ENCODE data around the gene MACROD2. TPM values are rescaled to one million over a fixed set of nuclear protein-coding genes. Genes with fewer than 3 reads are reported as not detected.

The MACROD2 gene
- total and polyA plus RNA-seq, 2 of the 4 experiments (the other 2 are of a cell fraction): not detected

DNA sequence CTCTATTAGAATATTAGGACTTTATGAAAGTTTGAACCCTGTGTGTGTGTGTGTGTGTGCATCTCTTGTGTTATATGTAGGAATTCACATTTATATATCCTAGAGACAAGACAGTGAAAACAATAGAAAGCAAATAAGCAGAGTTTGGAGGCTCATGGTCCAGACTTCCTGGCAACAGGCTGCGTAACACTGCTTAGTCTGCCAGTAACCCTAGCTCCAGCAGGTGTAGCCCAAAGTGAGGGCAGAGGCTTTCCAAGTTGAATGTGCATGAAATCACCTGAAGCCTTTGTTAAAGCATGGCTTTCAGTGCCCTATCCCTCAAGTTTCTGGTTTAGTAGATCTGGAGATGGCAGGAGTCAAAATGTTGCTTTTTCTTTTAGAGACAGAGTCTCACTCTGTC is 2008.0 kb downstream of the MACROD2 start:
- H2AK9ac ChIP-seq (replicated peaks; ENCODE audit: low read depth, low read length, poor library complexity): no peak overlapping the region
- peaks cover 10% of the 10 kb centered on the region for H3K9me3 ChIP-seq (ENCODE audit: control insufficient read depth, insufficient read depth, low read length)
- no peak overlapping the region for H3K27ac ChIP-seq (ENCODE audit: insufficient read depth, low read length)
- no peak overlapping the region for H2BK5ac ChIP-seq (ENCODE audit: low read depth, low read length, poor library complexity, severe bottlenecking)
- no peak overlapping the region for H4K91ac ChIP-seq (ENCODE audit: insufficient read depth, low read depth, low read length)
- H3K27me3 ChIP-seq (ENCODE audit: control insufficient read depth, insufficient read depth, low read length): no peaks in the 10 kb centered on the region
- H3K56ac ChIP-seq (ENCODE audit: extremely low read depth, insufficient read depth, low read length): no peak overlapping the region
- H3K4ac ChIP-seq (ENCODE audit: low read depth, low read length): no peak overlapping the region
- no peak overlapping the region for H3K14ac ChIP-seq (replicated peaks; ENCODE audit: low read depth, low read length)
- in situ Hi-C loops (cut with MboI; ENCODE audit: low sequenced_read_pairs) (no loop called here), dilution Hi-C loops (cut with HindIII; ENCODE audit: low sequenced_read_pairs, unreplicated experiment) (no loop called here), intact Hi-C loops (cut with micrococcal nuclease) (no loop called here)
- POLR2A ChIA-PET (ENCODE audit: unreplicated experiment): no interaction called here
- no peak overlapping the region for H2AK5ac ChIP-seq (ENCODE audit: low read depth, low read length)
- no peak for DNase-seq
- H3K23ac ChIP-seq (ENCODE audit: low read depth, low read length): no peak overlapping the region
- H3K18ac ChIP-seq (ENCODE audit: low read depth, low read length): no peak overlapping the region
- H3K9ac ChIP-seq (ENCODE audit: low read depth, low read length): no peak overlapping the region
- no peak overlapping the region for H3K4me3 ChIP-seq (ENCODE audit: insufficient read depth, low read depth, low read length)
- H3K4me2 ChIP-seq (ENCODE audit: low read depth, low read length): no peak overlapping the region
- no peak overlapping the region for H2BK15ac ChIP-seq (ENCODE audit: low read depth, low read length)
- no peak overlapping the region for H2BK120ac ChIP-seq (ENCODE audit: low read depth, low read length)
- no peaks in the 10 kb centered on the region for H3K79me1 ChIP-seq (ENCODE audit: low read depth in 1 of 2, low read length in 2 of 2)
- TF ChIP-seq CEBPB (IDR thresholded peaks at IDR 0.05; ENCODE audit: low read depth, low read length) (no peak), RAD21 (IDR thresholded peaks at IDR 0.05; ENCODE audit: low read length) (no peak), NFE2L2 (IDR thresholded peaks at IDR 0.05; ENCODE audit: low read depth, low read length) (no peak), POLR2A (IDR thresholded peaks at IDR 0.05; ENCODE audit: low read depth, low read length) (no peak), USF2 (IDR thresholded peaks at IDR 0.05; ENCODE audit: low read depth, low read length) (no peak), CTCF (conservative IDR thresholded peaks at IDR 0.05; ENCODE audit: low read depth, low read length) (no peak), RCOR1 (IDR thresholded peaks at IDR 0.05; ENCODE audit: insufficient replicate concordance, low read length) (no peak), FOS (IDR thresholded peaks at IDR 0.05; ENCODE audit: low read depth, low read length) (no peak), RFX5 (IDR thresholded peaks at IDR 0.05; ENCODE audit: low read depth, low read length) (no peak), MAFK (IDR thresholded peaks at IDR 0.05; ENCODE audit: low read depth, low read length) (no peak)
- no peak overlapping the region for H4K8ac ChIP-seq (ENCODE audit: low read depth in 2 of 2, low read length in 2 of 2)
- H3K4me1 ChIP-seq (ENCODE audit: control insufficient read depth, insufficient read depth, low read length): no peaks in the 10 kb centered on the region
- H2BK20ac ChIP-seq (ENCODE audit: low read depth, low read length): no peak overlapping the region
- H4K5ac ChIP-seq (ENCODE audit: low read depth, low read length): no peak overlapping the region
- CTCF ChIA-PET: no interaction called here
- 100% methylated on average over 1 of the region's 1 CpG; no CpG with 5 or more reads in 1 of the 2 experiments for WGBS, 2 experiments (ENCODE audit: extremely low coverage in 2 of 2, insufficient read length in 1 of 2)
- H4K20me1 ChIP-seq (ENCODE audit: insufficient read depth, low read length): no peaks in the 10 kb centered on the region
- no peaks in the 10 kb centered on the region for H3K36me3 ChIP-seq (ENCODE audit: control insufficient read depth, insufficient read depth, low read length)
- no peak for ATAC-seq (ENCODE audit: low read depth)
- no TSS peak for BruUV-seq (replicated peaks)
- no peak overlapping the region for H2AFZ ChIP-seq (replicated peaks; ENCODE audit: low read length, poor library complexity)
- no peaks in the 10 kb centered on the region for H3K9me1 ChIP-seq (ENCODE audit: insufficient read depth, low read length)

Measured in IMR-90 (cell line).